Bone marrow (tissue), 2 donors: ENCODE results near the gene SUMF1.

Experiments used
- DNase-seq, 2 donors: peaks; one replicate each; lab custom pipeline; 2025; lab: John Stamatoyannopoulos, UW

SUMF1 gene

GRCh38 chr3:4497005-4497692 is 30.1 kb upstream of the SUMF1 start:
- DNase-seq, result no peak

- DNase-seq, result no peak
These were observed 29.0 kb upstream of the SUMF1 start for GRCh38 chr3:4496087-4496452.

- DNase-seq, result peak in 1 of 2 donors; percentile 66
These were observed 28.4 kb upstream of the SUMF1 start for GRCh38 chr3:4495294-4496086.

DNA sequence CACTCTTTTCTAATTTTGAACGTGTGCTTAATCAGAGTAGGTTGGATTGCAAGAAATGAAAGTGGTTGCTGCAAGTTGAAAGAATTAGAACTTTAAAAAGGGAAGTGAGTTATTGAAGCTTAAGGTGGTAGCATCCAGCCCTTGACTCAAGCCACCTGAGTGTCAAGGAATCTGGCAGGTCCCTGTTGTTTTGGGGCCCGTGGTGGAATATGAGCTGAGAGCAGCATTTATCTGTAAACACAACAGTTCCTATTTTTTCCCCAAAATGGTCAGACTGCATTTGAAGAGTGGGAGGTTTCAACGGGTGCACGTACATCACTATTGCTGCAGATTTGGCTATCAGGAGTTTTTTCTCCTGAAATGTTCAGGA is 27.8 kb upstream of the SUMF1 start:
- peak in 1 of 2 donors; percentile 37 for DNase-seq

- no peak for DNase-seq
These were observed 27.1 kb upstream of the SUMF1 start for GRCh38 chr3:4493941-4494894.

- peak; percentile 80 to 98 for DNase-seq
These were observed 26.2 kb upstream of the SUMF1 start, which contains the start of gene ITPR1 for GRCh38 chr3:4493014-4493940. ITPR1 (plus strand) TSS chr3:4493348; CDS start chr3:4516492, 23,144 bp downstream.

DNA sequence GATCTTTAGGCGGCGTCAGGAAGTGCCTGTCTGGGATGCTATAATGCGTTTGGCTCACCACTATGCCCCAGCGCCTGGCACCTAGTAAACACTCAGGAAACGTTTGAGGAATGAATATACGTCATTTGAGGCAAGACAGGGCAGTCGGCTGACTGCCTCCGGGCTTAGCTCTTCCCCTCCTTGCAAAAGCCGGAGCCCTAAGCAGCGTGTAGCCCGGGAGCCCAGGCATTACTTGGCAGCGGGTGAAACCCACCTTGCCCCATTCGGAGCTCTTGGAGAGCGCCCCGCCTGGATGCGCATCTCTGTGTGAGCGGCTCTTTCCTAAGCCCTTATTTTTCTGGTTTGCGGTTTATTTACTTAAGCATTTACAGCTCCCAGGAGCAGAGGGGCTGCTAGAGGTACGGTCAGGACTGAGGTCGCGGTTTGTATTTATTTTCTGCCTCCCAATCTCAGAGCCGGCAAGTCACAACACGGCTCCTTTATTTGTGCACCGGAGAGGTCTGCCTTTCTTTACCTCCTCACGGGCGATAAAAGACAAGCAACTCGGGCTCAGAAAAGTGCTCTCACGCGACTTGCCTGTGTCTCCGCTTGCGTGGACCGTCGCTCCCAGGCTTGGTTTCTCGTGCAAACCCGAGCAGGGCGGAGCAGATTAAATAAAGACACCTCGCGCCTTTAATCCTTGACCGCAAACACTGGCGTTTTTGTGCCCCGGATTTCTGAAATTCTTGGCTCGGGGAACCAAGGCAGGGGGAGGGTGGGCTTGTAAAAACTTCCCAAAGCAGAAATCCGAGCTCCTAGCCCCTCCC is 25.3 kb upstream of the SUMF1 start:
- peak in 1 of 2 donors; percentile 23 for DNase-seq

GRCh38 chr3:4491855-4492207 is 24.8 kb upstream of the SUMF1 start:
- DNase-seq, result no peak

GRCh38 chr3:4478261-4478660 is 11.2 kb upstream of the SUMF1 start:
- DNase-seq, result no peak

DNA sequence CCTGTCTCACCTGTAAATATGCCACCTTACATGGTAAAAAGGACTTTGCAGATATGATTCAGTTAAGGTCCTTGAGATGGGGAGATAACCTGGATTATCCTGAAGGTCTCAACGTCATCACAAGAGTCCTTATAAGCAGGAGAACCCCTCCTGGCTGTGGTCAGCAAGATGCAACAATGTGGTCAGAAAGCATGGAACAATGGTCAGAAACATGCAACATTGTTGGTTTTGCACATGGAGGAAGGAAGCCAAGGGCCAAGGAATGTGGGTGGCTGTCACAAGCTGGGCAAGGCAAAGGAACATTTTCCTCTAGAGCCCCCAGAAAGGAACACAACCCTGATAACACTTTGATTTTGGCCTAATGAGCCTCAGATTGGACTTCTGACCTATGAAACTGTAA is 9.4 kb upstream of the SUMF1 start:
- DNase-seq, result no peak

DNA sequence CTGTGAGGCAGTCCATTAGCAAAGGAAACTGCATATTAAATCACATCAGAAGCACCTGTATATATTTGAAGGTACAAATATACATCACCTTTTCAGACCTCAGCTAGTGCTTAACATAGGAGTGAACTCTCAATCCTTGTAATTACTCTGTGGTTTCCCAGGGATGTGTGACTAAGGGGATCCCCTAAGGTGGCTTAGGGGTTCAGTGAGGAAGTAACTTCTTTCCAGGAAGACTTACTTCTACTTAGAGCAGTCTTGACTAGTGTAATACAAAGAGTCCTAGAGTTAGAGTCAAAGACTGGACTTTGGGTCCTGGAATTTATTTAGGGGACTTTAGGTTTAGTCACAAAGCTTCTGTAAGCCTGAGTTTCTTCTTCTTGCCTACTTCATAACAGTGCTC is 8.7 kb upstream of the SUMF1 start:
- DNase-seq, result peak in 1 of 2 donors; percentile 23

- peak; percentile 24 to 91 for DNase-seq
These were observed 7.8 kb upstream of the SUMF1 start for GRCh38 chr3:4474683-4475490.

DNA sequence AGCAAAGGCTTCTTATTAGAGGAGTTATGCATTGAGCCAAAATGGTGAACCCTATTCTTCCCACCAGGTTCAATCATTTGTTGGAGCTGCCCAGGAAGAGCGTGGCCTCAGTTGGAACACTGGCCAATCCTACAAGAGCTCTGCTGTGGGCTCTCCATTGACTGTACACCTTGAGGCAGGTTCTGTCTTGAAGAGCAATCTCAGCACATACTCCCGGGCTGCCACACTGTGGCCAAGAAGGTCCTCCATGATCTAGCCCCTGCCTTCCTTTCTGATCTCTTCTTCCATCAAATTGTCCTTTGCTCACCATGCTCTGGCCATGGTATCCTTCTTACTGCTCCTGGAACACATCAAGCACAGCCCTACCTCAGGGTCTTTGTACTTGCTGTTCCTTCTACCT is 5.7 kb upstream of the SUMF1 start:
- DNase-seq, result no peak

DNA sequence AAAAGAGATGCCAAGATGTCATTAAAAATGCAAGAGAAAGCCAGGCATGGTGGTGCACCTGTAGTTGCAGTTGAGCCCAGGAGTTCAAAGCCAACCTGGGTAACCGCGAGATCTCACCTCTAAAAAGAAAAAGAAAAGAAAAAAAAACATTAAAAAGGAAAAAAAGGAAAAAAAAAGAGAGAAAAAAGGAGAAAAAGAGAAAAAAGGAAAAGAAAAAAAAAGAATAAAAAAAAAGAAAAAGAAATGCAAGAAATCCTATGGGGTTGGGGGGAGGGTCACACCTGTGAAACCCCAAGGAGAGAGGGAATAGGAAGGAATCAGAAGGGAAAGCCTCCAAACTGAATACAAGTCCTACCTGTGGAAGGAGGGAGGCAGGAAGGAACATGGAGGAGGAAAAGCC is 5.2 kb upstream of the SUMF1 start:
- DNase-seq, result no peak

DNA sequence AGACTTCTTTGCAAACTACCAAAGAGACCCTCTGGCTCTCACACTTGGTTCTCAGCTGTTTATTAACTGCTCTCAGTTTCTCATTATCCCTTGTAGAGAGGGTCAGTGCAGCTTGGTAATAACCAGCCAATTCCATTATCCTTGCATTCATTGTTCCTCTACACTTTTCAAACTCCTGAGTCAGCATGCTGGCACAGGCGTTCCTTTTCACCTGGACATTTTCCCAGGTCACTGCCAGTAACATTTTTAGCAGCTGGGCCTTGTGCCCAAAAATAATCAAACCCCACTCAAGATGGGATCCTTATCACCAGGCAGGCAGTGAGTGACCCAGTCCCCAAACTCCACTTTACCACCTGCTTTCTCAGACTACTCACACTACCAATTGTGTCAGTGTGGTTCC is 4.8 kb upstream of the SUMF1 start:
- DNase-seq, result no peak

GRCh38 chr3:4467522-4467867 is 426 bp upstream of the SUMF1 start:
- DNase-seq, result no peak

DNA sequence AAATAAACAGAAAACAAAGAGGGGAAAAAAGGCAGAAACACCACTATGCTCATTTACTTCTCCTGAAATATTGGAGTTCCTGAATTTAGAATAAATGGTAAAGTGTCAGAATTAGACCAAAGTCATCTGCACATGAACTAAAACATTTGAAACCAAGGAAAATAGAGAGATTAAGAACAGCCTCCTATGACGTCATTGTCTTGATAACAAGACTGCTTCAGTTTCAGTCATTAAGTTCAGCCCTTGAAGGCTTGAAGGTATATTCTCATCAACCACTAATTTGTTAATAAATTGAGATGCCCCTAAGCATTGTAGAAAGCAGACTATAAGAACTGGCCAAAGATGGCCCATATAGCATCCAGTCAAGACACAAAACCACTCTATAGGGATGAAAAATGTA is 2.5 kb downstream of the SUMF1 start:
- no peak for DNase-seq

- DNase-seq, result no peak
These were observed 4.6 kb downstream of the SUMF1 start for GRCh38 chr3:4462369-4463040.

DNA sequence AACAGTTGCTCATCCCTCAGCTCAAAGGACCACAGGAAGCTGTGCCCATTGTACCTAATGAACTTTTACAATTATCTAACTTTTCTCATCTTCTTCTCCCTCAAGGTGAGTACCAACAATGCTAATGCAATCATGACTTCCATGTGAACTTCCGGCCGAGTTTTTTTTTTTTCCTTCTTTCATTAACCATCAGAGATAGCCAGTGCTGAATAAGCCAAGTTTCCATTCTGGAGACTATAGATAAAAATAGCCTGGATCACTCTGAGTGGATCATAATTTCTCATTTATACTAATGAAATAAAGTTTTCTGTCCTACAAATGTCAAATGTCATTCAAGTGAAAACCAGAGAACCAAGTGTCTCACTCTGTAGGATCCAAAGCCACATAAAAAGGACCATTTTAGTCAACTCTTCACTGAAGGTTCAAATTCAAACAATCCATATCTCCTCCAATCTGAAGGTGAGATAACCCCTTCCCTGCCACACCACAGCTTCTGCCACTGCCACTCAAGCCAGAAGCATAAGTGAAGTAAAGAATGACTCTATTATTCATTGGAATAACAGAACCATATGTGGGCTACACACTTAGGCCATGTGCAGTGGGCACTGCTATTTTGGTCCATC is 5.5 kb downstream of the SUMF1 start:
- no peak for DNase-seq
